ENCODE measurements around the gene PHLDA2.

Gene PHLDA2

DNA sequence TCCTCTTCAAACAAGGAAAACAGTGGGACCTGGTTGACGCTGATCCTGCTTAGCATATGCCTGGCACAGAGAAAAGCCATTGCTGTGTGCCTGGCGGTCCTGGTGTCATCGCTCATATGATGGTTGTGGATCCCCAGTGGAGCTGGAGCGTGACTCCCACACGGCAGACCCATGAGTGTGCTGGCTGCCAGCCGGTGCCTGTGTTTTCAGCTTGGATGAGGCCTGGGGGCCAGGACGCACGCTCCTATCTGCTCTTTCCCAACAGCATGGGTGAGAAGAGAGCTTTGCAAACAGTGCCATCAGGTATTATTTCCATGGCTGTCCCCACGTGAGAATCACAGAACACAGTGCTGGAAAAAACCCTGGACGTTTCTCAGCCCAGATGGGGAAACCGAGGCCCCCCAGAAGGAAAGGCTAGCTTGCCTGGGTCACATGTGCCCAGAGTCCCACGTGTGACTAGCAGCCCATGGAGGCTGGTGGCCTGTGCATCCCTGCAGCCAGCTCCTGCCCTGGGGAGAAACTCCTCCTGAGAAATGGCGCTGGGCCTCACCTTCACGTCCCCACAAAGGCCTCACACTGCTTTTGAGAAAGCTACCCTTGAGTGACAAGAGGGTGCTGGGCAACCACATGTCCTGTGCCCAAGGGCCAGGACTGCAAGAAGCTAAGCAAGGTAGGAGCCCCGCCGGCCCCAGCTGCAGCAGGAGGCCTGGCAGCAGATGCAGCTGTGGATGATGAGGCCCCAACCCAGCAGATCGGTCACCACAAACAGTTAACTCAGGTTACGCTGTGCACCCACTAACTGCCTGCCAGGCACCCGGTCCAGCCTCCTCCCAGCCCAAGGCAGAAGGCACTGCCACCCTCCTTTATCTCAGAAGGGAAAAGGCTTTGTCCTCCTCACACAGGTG, 47.9 kb downstream of the PHLDA2 start:
- no peak for DNase-seq

DNA sequence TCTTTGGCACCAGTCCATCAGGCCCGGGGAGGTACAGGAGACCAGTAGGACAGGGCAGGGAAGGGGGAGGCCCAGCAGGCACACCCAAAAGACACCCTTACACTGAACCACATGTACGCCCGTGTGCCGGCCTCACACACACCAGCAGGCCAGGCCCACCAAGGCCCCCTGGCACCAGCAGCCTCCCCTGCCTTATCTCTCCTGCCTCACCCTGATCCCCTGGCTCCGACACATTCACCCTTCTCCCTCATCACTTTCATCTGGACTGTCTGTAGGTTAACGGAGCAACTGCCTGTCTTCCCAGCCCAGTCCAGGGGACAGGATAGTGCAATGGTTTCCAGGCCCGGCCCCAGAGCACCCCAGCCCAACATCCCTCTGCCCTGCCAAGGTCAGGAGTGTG, 48.6 kb downstream of the PHLDA2 start:
- no peak for DNase-seq

DNA sequence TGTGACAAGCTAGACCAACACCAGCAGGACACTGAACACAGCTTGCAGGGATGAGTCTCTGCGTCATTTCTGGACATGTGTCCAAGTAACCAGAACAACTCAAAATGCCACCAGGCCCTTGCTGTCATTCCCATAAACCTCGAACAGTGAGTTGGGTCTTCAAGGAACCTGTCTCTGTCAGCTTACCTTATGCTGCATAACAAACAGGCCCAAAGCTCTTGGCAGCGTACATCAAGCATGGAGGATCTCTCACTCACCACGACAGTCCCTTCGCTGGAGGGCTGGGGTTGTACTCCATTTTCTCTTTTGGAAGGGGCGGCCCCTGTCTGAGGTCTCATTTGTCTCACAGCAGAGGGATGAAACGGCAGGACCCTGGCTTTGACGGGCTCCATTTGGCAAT, 50.4 kb downstream of the PHLDA2 start:
- no peak for DNase-seq

All from NCI-H2081 (cell line).